GM19467 (cell line): Measurements from ENCODE around the gene CLDN15.
"Not testable (repeated sequence)": the region's sequence is repeated elsewhere in the genome, so short reads cannot be mapped to it uniquely, and the experiment has no call there.

Experiments used
- ATAC-seq: cut with Tn5 transposase; IDR thresholded peaks from one replicate; pipeline ENCODE4 v1.9.1; 2021; ENCODE audit warnings: mild to moderate bottlenecking, moderate library complexity; ENCODE audit not compliant: unreplicated experiment

CLDN15 gene

DNA sequence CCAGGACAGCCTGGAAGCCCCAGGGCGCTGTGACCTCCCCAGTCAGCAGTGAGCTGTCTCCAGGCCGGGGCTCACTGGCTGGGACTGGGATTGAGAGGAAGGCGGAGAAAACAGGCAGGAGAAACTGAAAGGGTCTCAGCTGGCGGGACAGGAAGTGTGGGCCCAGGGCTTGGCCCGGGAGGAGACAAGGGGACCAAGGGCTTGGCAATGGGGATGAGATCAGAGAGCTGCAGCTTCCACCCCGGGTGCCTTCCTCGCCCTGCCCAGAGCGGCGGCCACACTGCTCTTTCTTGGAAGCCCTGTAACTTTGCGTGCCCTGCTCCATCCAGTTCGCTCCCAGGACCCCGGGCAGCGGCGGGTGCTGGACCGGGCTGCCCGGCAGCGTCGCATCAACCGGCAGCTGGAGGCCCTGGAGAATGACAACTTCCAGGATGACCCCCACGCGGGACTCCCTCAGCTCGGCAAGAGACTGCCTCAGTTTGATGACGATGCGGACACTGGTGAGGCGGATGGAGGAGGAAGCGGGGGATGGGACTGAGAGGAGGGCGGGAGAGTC is 15.2 kb downstream of the CLDN15 start:
- no peak for ATAC-seq

- ATAC-seq = no peak
These were observed 17.3 kb downstream of the CLDN15 start for GRCh38 chr7:101220295-101220694.

DNA sequence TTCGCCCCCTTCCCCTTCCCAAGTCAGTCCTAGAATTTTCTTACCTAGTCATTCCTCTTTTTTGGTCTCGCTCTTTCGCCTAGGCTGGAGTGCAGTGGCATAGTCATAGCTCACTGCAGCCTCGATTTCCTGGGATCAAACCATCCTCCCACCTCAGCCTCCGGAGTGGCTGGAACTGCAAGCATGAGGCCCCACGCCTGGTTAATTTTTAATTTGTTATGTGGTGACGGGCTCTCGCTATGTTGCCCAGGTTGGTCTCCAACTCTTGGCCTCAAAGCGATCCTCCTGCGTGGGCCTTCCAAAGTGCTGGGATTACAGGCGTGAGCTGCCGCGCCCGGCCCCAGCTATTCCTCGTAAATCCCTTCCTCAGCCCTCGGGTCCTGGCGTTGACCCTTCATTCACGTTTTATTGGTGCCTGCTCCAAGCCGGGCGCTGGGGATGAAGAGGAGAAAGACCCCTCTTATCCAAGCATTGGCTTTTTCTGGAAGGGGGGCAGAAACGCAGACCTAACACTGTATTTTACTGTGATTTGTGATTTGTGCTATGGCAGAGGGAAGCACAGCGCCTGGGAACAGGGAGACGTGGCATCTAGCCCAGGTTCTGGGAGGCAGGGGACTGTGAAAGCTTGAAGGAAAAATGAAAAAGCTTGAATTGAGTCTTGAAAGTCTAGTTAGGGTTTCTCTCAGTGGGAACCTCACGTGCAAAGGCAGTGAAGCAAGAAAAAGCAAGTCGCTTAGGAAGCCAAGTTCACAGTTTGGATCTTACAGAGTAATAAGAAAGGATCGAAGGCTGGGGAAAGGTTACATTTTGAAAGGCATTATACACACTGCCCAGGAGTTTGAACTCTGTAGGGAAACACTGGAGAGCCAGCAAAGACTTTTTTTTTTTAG is 19.1 kb downstream of the CLDN15 start:
- no peak for ATAC-seq

GRCh38 chr7:101217388-101218235 is 20.0 kb downstream of the CLDN15 start, which contains the start of the genes PLOD3 and ZNHIT1:
TSS of gene PLOD3 (minus strand) at chr7:101217581. CDS start at chr7:101217274, 307 bp downstream.
TSS of gene ZNHIT1 (plus strand) at chr7:101218165. CDS start at chr7:101218196, 31 bp downstream.
- peak; percentile 59 for ATAC-seq

DNA sequence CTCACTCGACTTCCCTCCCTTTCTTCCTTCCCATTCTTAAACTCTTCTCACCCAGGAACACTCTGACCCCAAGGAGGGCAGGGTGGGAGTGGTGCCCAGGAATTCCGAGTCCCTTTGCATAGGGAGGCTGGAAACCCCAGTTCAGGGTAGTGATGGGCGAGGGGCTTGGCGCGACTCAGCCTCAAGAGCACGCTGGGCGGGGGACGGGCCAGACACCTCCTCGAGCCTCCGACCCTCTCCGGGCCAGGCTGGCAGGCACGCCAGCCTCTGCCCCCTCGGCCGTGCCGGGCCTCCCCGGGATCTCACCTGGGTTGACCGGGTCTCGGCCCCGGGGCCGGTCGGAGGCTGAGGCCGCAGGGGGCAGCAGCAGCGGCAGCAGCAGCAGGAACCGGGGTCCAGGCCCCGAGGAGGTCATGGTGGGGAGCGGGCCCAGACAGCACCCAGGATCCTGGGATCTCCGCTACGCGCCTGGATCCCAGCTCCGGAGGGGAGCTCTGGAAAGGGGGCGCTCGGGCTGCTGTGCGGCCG is 20.7 kb downstream of the CLDN15 start:
- ATAC-seq = peak; percentile 5

DNA sequence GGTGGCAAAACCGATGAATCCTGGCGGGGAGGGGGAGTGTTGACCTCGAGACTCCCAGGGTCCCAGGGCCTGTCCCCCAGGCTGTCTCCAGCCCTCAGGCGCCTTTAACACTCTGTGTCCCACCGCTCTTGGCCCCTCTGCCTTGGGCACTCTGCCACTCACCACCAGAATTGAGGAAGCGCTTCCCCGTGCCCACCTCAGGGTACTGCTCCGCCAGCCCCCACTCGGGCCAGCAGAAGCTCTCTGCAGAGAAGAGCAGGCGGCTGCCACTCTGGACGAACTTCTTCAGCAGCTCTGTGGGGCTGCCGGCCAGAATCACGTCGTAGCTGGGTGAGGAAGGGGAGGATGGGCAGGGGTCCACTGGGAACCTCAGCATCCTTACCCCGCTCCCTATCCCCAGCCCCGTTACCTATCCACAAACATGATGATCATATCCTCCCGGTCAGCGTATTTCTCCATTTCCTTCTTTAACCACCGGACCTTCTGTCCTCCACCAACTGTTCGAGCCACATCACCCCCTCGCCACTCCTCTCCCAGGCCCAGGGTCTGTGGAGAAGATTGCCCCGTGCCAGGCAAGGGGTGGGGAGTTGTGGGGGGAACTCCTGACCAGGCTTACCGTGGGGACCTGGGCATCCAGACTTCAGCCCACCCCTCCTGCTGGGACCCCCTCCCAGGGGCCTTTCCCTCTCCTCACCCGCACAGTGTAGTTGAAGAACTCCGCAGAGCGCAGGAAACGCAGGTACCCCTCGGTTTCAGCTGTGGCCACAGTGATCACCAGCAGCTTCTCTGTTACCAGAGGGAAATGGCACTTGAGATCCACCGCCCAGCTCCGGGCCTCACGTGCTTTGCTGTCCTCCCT is 21.4 kb downstream of the CLDN15 start:
- ATAC-seq = no peak

DNA sequence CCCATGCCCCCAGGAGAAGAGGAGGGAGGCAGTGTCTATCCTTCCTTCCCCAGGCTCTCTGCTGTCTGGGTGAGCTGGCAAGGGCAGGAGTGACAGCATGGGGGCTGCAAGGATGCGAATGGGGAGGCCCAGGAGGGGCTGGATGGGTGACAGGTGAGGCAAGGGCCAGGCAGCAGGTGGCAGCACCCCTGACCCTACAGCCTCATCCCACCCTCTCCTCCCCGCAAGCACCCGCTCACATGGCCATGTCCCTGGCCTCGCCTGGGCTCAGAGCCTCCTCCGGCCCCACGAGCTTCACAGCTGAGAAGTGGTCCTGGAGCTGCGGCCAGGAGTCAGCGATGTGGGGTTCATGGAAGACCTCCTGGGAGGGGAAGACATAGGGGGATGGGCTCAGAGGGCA is 25.6 kb downstream of the CLDN15 start:
- ATAC-seq = no peak

- no peak for ATAC-seq
These were observed 26.1 kb downstream of the CLDN15 start for GRCh38 chr7:101211501-101211900.

GRCh38 chr7:101210143-101210542 is 27.5 kb downstream of the CLDN15 start:
- no peak for ATAC-seq

DNA sequence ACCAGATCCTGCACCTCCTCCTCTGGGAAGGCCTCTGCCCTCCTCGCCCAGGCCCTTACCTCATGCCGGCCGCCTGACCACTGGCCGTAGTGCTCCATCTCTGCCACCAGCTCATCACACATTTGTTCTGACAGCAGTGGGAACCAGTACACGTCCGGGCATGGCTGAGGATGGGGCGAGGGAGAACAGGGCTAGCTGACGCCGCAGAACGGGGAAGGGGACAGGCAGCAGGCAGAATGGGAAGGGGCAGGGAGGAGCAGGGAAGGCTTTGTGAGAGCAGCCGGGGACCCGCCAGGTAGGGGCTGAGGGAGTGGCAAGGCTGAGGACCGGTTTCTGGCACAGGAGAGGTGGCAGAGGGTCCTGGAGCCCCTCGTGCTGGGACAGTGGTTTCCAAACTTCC is 28.8 kb downstream of the CLDN15 start:
- ATAC-seq = no peak

DNA sequence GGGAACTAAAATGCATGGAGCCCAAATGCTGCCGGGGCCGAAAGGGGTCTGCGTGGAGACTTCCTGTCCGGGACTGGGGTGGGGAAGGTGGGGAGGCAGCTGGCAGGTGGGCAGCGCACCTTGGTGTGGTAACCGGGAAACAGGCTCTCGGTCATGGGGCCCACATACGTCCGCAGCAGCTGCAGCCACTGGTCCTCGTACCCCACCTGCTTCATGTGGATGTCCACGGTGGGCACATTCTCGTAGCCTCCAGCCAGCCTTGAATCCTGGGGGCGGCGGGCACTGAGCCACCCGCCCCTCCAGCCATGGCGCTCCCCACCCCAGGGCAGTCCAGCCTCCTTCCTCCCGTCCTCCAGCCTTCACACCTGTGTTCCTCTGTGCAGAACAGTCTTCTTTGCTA is 30.1 kb downstream of the CLDN15 start:
- ATAC-seq = no peak

DNA sequence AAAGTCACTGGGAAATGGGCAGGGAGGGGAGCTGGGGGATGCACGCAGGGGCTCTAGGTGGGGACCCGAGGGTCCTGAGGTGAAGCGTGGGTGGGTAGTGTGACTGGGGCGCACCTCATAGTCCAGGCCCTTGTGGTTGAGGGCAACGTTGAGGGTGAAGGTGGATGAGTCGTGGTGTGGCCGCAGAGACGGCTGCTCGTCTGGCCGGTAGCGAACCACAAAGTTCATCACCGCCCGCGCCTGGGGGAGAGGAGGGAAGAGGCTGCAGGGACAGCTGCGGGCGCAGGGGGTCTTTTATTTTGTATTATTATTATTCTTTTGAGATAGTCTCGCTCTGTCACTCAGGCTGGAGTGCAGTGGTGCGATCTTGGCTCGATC is 30.9 kb downstream of the CLDN15 start:
- ATAC-seq = no peak

DNA sequence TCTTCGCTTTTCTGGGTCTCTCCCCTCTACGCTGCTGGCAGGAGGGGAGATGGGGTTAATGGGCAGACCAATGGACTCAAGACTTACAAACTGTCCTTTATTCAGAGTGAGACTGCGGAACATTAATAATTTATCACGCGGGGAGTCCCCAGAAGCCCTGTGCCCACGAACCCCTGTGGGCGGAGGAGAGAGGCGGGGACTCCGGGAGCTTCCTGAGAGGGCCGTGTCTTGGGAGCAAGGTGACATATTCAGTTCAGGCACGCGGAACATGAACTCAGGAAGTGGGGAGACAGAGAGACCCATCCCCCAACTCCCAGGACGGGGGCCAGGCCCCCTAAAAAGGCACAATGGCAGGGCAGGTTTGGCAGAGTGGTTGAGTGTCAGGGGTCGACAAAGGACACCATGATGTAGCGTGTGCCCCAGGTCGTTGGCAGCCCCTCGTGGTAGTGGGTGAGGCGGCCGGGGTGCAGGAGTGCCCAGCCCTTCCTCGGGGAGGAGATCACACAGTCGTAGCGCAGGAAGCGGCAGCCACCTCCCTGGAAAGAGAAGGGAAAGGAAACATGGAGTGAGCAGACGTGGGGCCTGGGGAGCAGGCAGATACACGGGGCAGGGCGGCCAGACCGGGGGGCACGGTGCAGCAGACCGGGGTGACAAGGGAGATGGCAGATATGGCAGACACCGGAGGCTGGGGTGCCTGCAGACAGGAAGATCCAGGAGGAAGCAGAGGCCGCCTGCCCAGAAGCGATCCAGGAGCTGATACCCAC is 31.5 kb downstream of the CLDN15 start:
- no peak for ATAC-seq

GRCh38 chr7:101203740-101204738 is 33.6 kb downstream of the CLDN15 start:
- not testable (repeated sequence) for ATAC-seq

DNA sequence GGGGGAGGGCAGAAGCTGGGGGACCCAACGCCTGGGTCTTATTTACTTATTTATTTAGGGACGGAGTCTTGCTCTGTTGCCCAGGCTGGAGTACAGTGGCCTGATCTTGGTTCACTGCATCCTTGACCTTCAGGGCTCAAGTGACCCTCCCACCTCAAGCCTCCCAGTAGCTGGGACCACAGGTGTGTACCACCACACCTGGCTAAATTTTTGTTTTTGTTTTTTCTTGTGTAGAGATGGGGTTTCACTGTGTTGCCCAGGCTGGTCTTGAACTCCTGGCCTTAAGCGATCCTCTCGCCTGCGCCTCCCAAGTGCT is 35.0 kb downstream of the CLDN15 start:
- no peak for ATAC-seq

DNA sequence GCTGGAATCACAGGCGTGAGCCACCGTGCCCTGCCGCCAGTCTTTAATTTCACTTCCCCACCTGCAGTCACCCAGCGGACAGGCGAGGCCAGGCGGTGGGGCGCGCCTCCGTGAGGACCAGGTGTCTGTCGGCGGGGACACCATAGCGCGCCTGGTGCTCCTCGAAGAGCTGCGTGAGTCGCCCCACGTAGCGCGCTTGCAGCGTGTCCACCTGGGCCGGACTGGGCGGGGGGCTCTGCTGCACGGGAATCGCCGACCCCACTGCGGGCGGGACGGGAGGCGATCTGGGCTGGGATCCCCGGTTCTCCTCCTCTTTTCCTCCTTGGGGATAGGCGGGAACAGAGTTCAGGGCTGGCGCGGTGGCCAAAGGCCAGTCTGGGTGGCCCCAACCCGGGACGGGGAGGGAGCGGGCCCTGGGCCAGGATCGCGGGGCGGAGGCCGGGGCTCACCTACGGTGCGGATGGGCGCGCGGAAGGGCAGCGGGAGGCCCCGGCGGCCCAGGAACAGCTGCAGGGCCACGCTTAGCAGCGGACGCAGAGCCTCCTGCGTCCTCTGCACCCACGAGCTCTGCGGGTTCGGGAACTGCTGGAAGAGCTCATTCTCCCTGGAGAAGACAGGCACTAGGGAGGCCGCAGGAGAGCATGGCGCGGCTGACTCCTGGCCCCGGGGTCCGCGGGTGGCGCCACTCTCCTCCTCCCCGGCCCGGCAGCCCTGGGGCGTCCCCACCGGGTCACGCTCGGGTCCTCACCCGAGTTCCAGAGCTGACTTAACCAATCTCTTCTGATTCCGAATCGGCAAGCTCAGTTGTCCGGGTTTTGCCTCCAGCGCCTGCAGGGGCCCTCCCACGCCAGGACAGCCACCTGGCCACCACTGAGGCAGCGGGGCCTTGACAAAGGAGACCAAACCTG is 35.7 kb downstream of the CLDN15 start:
- ATAC-seq = no peak

DNA sequence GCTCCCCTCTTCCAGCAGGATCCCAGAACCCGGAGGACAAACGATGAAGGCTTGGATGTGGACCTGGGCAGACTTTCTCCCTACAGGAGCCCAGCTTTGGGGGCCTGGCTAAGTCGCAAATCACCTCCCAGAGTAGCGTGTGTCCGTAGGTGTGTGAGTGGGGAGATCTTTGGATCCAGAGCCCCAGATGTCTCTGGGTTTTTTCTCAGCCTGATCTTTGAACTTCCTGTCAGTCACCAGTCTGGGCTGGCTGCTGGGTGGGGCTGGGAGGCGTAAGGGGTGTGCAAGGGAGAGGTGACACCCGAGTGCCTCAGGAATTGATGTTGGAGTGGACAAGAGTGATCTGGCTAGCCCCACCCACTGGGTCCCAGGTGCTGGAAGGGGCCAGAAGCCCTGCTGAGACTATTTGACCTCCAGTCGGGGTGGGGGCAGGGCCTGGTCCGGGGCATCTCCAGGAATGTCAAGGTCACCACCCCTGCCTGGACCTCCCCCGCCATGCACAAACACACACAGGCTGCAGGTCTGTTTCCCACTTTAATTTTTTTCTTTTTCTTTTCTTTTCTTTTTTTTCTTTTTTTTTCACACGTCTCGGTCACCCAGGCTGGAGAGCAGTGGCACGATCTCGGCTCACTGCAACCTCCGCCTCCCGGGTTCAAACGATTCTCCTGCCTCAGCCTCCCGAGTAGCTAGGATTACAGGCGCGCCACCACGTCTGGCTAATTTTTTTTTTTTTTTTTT is 36.6 kb downstream of the CLDN15 start, which contains the start of gene MOGAT3:
MOGAT3 (minus strand) TSS at position 175 of the 738 bp plus-strand sequence. CDS start 182 bp downstream, outside the sequence.
- ATAC-seq = no peak
